ENCODE data around the gene TMIE. TPM values are rescaled to one million over a fixed set of nuclear protein-coding genes. Genes with fewer than 3 reads are reported as not detected.

TMIE gene
- polyA plus RNA-seq, 1 donor from 2014 or later = not detected

GRCh38 chr3:46680298-46680826 lies 20.8 kb upstream of the TMIE start:
- H3K79me2 ChIP-seq (replicated peaks; ENCODE audit: insufficient read depth, low read length) = no peaks in the 10 kb centered on the region
- no peak overlapping the region for H3K27ac ChIP-seq (ENCODE audit: low read length)
- TF ChIP-seq RAD21 (conservative IDR thresholded peaks at IDR 0.05) = no peak
- TF ChIP-seq CTCF (IDR thresholded peaks at IDR 0.05; ENCODE audit: poor library complexity, severe bottlenecking) = no peak
- no peak for TF ChIP-seq MXI1 (conservative IDR thresholded peaks at IDR 0.05; ENCODE audit: poor library complexity, severe bottlenecking)
- TF ChIP-seq TAF1 (IDR thresholded peaks at IDR 0.05; ENCODE audit: low read depth) = no peak
- no peak for TF ChIP-seq EZH2 (IDR thresholded peaks at IDR 0.05; ENCODE audit: borderline replicate concordance, insufficient read depth, low read length, poor library complexity, severe bottlenecking)
- no peak for TF ChIP-seq EP300 (conservative IDR thresholded peaks at IDR 0.05; ENCODE audit: poor library complexity, severe bottlenecking)
- TF ChIP-seq, protein P1, sequence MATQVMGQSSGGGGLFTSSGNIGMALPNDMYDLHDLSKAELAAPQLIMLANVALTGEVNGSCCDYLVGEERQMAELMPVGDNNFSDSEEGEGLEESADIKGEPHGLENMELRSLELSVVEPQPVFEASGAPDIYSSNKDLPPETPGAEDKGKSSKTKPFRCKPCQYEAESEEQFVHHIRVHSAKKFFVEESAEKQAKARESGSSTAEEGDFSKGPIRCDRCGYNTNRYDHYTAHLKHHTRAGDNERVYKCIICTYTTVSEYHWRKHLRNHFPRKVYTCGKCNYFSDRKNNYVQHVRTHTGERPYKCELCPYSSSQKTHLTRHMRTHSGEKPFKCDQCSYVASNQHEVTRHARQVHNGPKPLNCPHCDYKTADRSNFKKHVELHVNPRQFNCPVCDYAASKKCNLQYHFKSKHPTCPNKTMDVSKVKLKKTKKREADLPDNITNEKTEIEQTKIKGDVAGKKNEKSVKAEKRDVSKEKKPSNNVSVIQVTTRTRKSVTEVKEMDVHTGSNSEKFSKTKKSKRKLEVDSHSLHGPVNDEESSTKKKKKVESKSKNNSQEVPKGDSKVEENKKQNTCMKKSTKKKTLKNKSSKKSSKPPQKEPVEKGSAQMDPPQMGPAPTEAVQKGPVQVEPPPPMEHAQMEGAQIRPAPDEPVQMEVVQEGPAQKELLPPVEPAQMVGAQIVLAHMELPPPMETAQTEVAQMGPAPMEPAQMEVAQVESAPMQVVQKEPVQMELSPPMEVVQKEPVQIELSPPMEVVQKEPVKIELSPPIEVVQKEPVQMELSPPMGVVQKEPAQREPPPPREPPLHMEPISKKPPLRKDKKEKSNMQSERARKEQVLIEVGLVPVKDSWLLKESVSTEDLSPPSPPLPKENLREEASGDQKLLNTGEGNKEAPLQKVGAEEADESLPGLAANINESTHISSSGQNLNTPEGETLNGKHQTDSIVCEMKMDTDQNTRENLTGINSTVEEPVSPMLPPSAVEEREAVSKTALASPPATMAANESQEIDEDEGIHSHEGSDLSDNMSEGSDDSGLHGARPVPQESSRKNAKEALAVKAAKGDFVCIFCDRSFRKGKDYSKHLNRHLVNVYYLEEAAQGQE (IDR thresholded peaks at IDR 0.05; ENCODE audit: borderline replicate concordance) = no peak
- TF ChIP-seq SMC3 (conservative IDR thresholded peaks at IDR 0.05; ENCODE audit: poor library complexity) = no peak
- H3K4me2 ChIP-seq (ENCODE audit: low read length) = no peak overlapping the region
- no peaks in the 10 kb centered on the region for H3K9me2 ChIP-seq (ENCODE audit: insufficient read depth, low read length)
- H3K9me3 ChIP-seq (ENCODE audit: low read length) = no peaks in the 10 kb centered on the region
- no peak overlapping the region for H2AFZ ChIP-seq (ENCODE audit: low read depth, low read length)
- H3K36me3 ChIP-seq (ENCODE audit: insufficient read depth, low read length) = no peaks in the 10 kb centered on the region
- no peaks in the 10 kb centered on the region for H3K27me3 ChIP-seq (ENCODE audit: insufficient read depth, low read depth, low read length)
- H4K20me1 ChIP-seq (ENCODE audit: insufficient read depth) = no peaks in the 10 kb centered on the region
- H3K4me3 ChIP-seq (ENCODE audit: low read length) = no peak overlapping the region
- no peak overlapping the region for H3K9ac ChIP-seq (ENCODE audit: low read length)
- no peaks in the 10 kb centered on the region for H3F3A ChIP-seq (ENCODE audit: insufficient read depth, low read length, poor library complexity, severe bottlenecking)

DNA sequence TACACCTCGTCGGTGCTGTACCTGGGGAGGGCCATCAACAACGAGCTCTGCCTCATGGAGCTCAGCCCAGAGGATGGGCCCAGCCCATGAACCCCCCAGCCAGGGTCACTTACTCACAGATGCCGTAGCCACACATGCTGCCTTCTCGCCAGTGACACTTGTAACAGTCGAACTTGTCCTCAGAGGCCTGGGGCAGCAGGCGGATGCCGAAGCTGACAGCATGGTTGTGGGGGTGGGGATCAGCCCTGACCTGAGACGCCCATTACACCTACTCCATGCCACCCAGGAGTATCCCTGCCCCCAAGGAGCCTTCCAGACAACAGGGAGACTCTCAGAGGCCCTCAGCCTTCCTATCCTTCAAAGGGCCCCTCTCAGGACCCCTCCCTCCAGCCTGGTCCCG lies 19.8 kb upstream of the TMIE start:
- no peaks in the 10 kb centered on the region for H3F3A ChIP-seq (ENCODE audit: insufficient read depth, low read length, poor library complexity, severe bottlenecking)
- no peaks in the 10 kb centered on the region for H3K9me2 ChIP-seq (ENCODE audit: insufficient read depth, low read length)
- H3K9me3 ChIP-seq (ENCODE audit: low read length) = no peaks in the 10 kb centered on the region
- no peak overlapping the region for H3K27ac ChIP-seq (ENCODE audit: low read length)
- H3K4me2 ChIP-seq (ENCODE audit: low read length) = no peak overlapping the region
- no peaks in the 10 kb centered on the region for H3K27me3 ChIP-seq (ENCODE audit: insufficient read depth, low read depth, low read length)
- no peak for TF ChIP-seq MXI1 (conservative IDR thresholded peaks at IDR 0.05; ENCODE audit: poor library complexity, severe bottlenecking)
- no peak for TF ChIP-seq EZH2 (IDR thresholded peaks at IDR 0.05; ENCODE audit: borderline replicate concordance, insufficient read depth, low read length, poor library complexity, severe bottlenecking)
- TF ChIP-seq, protein P1 (IDR thresholded peaks at IDR 0.05; ENCODE audit: borderline replicate concordance) = no peak
- TF ChIP-seq TAF1 (IDR thresholded peaks at IDR 0.05; ENCODE audit: low read depth) = no peak
- no peak for TF ChIP-seq RAD21 (conservative IDR thresholded peaks at IDR 0.05)
- no peak for TF ChIP-seq SMC3 (conservative IDR thresholded peaks at IDR 0.05; ENCODE audit: poor library complexity)
- TF ChIP-seq POLR2AphosphoS5 (IDR thresholded peaks at IDR 0.05) = no peak
- TF ChIP-seq EP300 (conservative IDR thresholded peaks at IDR 0.05; ENCODE audit: poor library complexity, severe bottlenecking) = no peak
- TF ChIP-seq CTCF (IDR thresholded peaks at IDR 0.05; ENCODE audit: poor library complexity, severe bottlenecking) = no peak
- no peak overlapping the region for H3K9ac ChIP-seq (ENCODE audit: low read length)
- no peak overlapping the region for H3K4me3 ChIP-seq (ENCODE audit: low read length)
- H3K79me2 ChIP-seq (replicated peaks; ENCODE audit: insufficient read depth, low read length) = no peaks in the 10 kb centered on the region
- no peak overlapping the region for H2AFZ ChIP-seq (ENCODE audit: low read depth, low read length)
- H3K36me3 ChIP-seq (ENCODE audit: insufficient read depth, low read length) = no peaks in the 10 kb centered on the region
- no peaks in the 10 kb centered on the region for H4K20me1 ChIP-seq (ENCODE audit: insufficient read depth)
